ENCODE data around the gene MRPS2.
A peak's percentile ranks its signal among the peaks of the same experiment; 100 is the strongest.

MRPS2 gene

DNA sequence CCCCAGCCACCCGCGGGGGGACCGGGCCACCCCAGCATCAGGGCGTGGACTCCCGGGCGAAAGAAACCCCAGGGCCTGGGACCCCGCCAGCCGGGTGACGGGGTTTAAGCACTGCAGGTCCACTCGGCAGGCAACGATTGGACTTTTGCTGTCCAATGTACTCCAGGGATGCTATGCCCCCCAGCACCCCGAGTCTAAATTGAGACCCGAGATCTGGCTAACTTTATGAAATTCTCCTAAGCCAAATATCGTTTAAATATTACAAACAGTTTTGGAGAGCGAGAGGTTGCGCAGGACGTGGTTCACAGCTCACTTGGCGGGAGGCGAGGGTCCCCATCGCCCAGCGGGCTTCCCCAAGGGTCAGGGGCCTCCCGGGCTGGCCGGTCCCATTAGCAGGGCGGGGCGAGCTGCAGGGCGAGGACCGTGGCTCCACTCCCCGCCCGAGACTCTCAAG is 384 bp upstream of the MRPS2 start:
- in situ Hi-C loops (cut with MboI; ENCODE audit: low pct_unique_long_range_greater_than_20kb, low sequenced_read_pairs, unreplicated experiment), result no loop called here
- peak; percentile 47 for DNase-seq (ENCODE audit: low spot score)

DNA sequence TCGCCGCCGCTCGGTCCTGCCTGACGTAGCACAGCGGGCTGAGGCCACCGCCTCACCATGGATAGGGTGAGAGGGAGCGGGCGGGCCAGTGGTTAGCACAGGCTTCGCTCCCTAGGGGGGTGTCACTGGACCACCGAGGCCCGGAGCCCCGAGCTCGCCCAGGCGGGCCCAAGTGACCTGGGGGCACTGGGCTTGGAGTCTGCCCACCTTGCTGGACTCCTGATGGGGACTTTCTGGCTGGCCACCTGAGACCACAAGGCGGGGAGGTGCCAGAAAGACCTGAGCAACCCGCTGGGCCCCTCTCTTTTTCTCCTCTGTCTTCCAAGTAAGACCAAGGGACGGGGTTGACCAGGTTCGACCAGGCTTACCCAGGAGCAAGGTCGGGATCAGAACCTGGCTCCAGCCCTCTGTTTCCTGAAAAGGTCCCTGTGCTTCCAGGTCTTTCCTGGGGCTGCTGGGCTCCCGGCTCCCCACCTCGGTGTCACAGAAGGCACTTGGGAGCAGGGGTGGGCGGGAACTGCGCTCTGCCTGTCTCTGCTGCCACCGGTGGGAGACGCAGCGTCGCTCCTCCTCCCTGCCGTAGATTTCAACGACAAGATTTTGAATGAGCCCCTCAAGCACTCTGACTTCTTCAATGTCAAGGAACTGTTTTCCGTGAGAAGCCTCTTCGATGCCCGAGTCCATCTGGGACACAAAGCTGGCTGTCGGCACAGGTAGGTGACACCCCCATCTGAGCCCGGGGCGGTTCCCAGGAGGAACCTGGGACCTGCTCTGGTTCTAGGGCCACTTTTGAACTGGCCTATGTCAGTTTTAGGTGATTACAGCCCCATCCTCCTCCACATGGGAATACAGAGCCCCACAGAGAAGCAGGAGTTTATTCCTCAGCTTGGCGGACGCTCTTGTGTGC is 1.0 kb downstream of the MRPS2 start:
- in situ Hi-C loops (cut with MboI; ENCODE audit: low pct_unique_long_range_greater_than_20kb, low sequenced_read_pairs, unreplicated experiment), result no loop called here
- peak; percentile 81 for DNase-seq (ENCODE audit: low spot score)
- TF ChIP-seq, protein P1, sequence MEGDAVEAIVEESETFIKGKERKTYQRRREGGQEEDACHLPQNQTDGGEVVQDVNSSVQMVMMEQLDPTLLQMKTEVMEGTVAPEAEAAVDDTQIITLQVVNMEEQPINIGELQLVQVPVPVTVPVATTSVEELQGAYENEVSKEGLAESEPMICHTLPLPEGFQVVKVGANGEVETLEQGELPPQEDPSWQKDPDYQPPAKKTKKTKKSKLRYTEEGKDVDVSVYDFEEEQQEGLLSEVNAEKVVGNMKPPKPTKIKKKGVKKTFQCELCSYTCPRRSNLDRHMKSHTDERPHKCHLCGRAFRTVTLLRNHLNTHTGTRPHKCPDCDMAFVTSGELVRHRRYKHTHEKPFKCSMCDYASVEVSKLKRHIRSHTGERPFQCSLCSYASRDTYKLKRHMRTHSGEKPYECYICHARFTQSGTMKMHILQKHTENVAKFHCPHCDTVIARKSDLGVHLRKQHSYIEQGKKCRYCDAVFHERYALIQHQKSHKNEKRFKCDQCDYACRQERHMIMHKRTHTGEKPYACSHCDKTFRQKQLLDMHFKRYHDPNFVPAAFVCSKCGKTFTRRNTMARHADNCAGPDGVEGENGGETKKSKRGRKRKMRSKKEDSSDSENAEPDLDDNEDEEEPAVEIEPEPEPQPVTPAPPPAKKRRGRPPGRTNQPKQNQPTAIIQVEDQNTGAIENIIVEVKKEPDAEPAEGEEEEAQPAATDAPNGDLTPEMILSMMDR (IDR thresholded peaks at IDR 0.05; ENCODE audit: extremely low read depth, insufficient read depth, missing control alignments), result no peak

More for the DNA sequence above, 384 bp upstream of the MRPS2 start:
- TF ChIP-seq, protein P1 (IDR thresholded peaks at IDR 0.05; ENCODE audit: extremely low read depth, insufficient read depth, missing control alignments), result no peak

- in situ Hi-C loops (cut with MboI; ENCODE audit: low pct_unique_long_range_greater_than_20kb, low sequenced_read_pairs, unreplicated experiment), result no loop called here
- TF ChIP-seq, protein P1 (IDR thresholded peaks at IDR 0.05; ENCODE audit: extremely low read depth, insufficient read depth, missing control alignments), result no peak
- no peak for DNase-seq (ENCODE audit: low spot score)
These were observed 1.8 kb downstream of the MRPS2 start for GRCh38 chr9:135502168-135502872.

- TF ChIP-seq, protein P1 (IDR thresholded peaks at IDR 0.05; ENCODE audit: extremely low read depth, insufficient read depth, missing control alignments), result no peak
- in situ Hi-C loops (cut with MboI; ENCODE audit: low pct_unique_long_range_greater_than_20kb, low sequenced_read_pairs, unreplicated experiment), result no loop called here
- no peak for DNase-seq (ENCODE audit: low spot score)
These were observed 2.4 kb downstream of the MRPS2 start for GRCh38 chr9:135502873-135503321.

- TF ChIP-seq, protein P1 (IDR thresholded peaks at IDR 0.05; ENCODE audit: extremely low read depth, insufficient read depth, missing control alignments), result no peak
- DNase-seq (ENCODE audit: low spot score), result no peak
- in situ Hi-C loops (cut with MboI; ENCODE audit: low pct_unique_long_range_greater_than_20kb, low sequenced_read_pairs, unreplicated experiment), result no loop called here
These were observed 3.1 kb downstream of the MRPS2 start for GRCh38 chr9:135503371-135504261.

Data from GM13977 (cell line).